GM12891 (cell line): ENCODE results near the gene SPATA3. TPM values are rescaled to one million over a fixed set of nuclear protein-coding genes. Genes with fewer than 3 reads are reported as not detected.
A peak's percentile ranks its signal among the peaks of the same experiment; 100 is the strongest.

Source experiments
- DNase-seq: peaks from one replicate; pipeline ENCODE4 v3.0.0; 2011; ENCODE audit warnings: low spot score; ENCODE audit not compliant: insufficient read length
- FAIRE-seq: peaks from 2 replicates; lab custom pipeline; 2011; peaks lifted over from hg19 to GRCh38; lab: Jason Lieb, UNC
- PAX5 ChIP-seq: IDR thresholded peaks from 2 replicates; pipeline ENCODE4 v1.6.1; 2011; ENCODE audit warnings: low read length, moderate library complexity, mild to moderate bottlenecking; ENCODE audit not compliant: insufficient read depth, severe bottlenecking
- POLR2A ChIP-seq: IDR thresholded peaks from 2 replicates; pipeline ENCODE4 v1.6.1; 2011; ENCODE audit warnings: low read depth, low read length, control low read depth
- POLR2AphosphoS5 ChIP-seq: IDR thresholded peaks from 2 replicates; pipeline ENCODE4 v1.6.1; 2011; ENCODE audit warnings: low read depth, low read length, control low read depth
- POU2F2 ChIP-seq: IDR thresholded peaks from 2 replicates; pipeline ENCODE4 v1.6.1; 2011; ENCODE audit warnings: low read depth, mild to moderate bottlenecking, control low read depth, low read length, moderate library complexity
- SPI1 ChIP-seq: IDR thresholded peaks from 2 replicates; pipeline ENCODE4 v1.6.1; 2011; ENCODE audit warnings: low read depth, low read length, control low read depth
- TAF1 ChIP-seq: IDR thresholded peaks from 2 replicates; pipeline ENCODE4 v1.6.1; 2011; ENCODE audit warnings: low read depth, low read length, control low read depth
- polyA plus RNA-seq: library from polyadenylated mRNA; unstranded; fragments of >200 nt; gene quantifications from one replicate; pipeline ENCODE4 v1.2.1, GENCODE V29; 2012; ENCODE audit warnings: low read depth, missing spikeins, inconsistent platforms; ENCODE audit not compliant: missing spikeins

Gene SPATA3
- polyA plus RNA-seq, result not detected

DNA sequence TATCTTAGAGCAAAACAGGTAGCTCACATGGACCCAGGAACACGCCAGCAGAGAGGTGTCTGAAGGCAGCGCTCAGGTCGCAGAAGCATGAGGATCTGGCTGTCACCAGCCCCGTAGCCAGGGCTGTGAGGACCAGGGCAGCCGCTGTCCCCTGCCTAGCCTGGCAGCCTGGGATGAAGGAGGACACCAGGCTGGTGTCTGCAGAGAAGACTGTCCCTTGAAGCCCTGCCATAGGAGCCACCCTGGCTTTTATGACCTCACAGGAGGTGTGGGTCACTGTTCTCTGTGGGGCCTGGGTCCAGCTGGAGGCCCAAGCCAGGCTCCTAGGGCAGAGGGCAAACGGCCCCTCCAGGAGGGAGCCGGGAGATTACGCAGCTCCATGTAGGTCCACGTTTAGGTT, at the start of gene SPATA3:
Gene SPATA3, plus strand, starts transcription at position 301 of the 400 bp plus-strand sequence. CDS start 113 bp downstream, outside the sequence.
- FAIRE-seq (no peak), DNase-seq (no peak)
- no peak for TF ChIP-seq POLR2AphosphoS5
- no peak for TF ChIP-seq POLR2A
- no peak for TF ChIP-seq POU2F2
- no peak for TF ChIP-seq PAX5
- no peak for TF ChIP-seq SPI1
- TF ChIP-seq TAF1, result no peak

DNA sequence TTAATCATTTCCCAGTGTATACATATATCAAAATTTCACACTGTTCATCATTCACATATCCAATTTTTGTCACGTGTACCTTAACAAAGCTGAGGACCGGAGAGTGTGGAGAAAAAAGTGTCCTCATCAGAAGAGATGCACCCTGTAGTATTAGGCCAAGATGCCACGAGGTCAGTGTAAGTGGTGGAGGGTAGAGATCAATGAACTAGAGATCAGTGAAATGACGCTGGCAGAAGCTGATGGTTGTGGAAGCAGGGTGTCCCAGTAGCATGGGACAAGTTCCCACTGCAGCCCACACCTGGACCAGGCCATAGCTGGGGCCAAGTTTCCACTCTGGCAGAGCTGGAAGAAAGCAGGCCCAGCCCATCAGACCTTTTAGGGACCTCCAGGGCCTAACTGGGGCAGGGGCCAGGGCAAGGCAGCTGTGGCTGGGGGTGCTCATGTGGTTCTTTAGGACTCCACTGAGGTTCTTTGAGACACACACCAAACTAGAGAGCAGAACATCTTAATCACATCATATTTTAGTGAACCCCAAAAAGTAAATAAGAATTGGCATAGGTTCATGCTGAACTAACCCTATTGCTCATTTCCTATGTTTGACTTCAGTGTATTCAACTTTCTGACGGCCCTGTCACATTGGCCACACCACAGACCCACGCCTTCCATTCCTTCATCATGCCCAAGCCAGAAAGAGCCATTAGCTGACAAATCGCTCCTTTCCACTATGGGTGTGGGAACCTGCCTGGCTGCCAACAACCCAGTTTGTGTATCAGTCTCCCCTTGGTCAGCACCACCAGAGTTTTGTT, 49.3 kb upstream of the SPATA3 start:
- FAIRE-seq, result peak; percentile 92
- DNase-seq, result no peak
- TF ChIP-seq POU2F2 (peak; percentile 60), POLR2AphosphoS5 (peak; percentile 82), PAX5 (no peak), SPI1 (no peak), TAF1 (0 out of 2 replicates have a peak, but pooled peaks have one; percentile 29), POLR2A (peak; percentile 37; the same call in 1 of the 2 replicates)

DNA sequence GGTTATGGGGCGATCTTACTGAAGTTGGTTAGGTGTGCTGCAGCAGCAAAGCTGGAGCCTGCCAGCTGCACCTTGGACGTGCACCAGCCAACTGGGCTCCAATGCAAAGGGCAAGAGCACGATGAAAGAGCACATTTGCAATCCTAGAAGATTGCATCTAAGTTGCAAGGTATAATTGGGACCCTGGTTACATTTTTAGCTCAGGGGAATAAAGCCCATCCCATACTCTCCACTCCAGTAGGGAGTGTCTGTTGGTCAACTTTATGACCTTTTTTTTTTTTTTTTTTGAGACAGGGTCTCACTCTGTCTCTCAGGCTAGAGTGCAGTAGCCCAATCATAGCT, 48.7 kb upstream of the SPATA3 start:
- TF ChIP-seq POLR2A (no peak; the same call in 1 of the 2 replicates), SPI1 (no peak), PAX5 (no peak), POU2F2 (no peak), POLR2AphosphoS5 (no peak), TAF1 (no peak)
- FAIRE-seq, result no peak

GRCh38 chr2:230947908-230948365, 48.0 kb upstream of the SPATA3 start:
- TF ChIP-seq PAX5 (no peak), POLR2A (peak; percentile 77), SPI1 (peak; percentile 70), POU2F2 (peak; percentile 5; the same call in 1 of the 2 replicates), TAF1 (peak; percentile 54), POLR2AphosphoS5 (peak; percentile 77; the same call in 1 of the 2 replicates)
- DNase-seq (no peak), FAIRE-seq (peak; percentile 92)

More for the DNA sequence above, 48.7 kb upstream of the SPATA3 start:
- no peak for DNase-seq

GRCh38 chr2:230949966-230950873, 45.7 kb upstream of the SPATA3 start:
- FAIRE-seq (peak; percentile 96), DNase-seq (no peak)
- TF ChIP-seq SPI1 (no peak), POLR2AphosphoS5 (no peak), TAF1 (no peak), POU2F2 (no peak), POLR2A (no peak)

- DNase-seq (no peak), FAIRE-seq (no peak)
- TF ChIP-seq POLR2AphosphoS5 (peak; percentile 71; the same call in 1 of the 2 replicates), TAF1 (0 out of 2 replicates have a peak, but pooled peaks have one; percentile 6), PAX5 (no peak)
These were observed 45.0 kb upstream of the SPATA3 start for GRCh38 chr2:230950874-230951339.

DNA sequence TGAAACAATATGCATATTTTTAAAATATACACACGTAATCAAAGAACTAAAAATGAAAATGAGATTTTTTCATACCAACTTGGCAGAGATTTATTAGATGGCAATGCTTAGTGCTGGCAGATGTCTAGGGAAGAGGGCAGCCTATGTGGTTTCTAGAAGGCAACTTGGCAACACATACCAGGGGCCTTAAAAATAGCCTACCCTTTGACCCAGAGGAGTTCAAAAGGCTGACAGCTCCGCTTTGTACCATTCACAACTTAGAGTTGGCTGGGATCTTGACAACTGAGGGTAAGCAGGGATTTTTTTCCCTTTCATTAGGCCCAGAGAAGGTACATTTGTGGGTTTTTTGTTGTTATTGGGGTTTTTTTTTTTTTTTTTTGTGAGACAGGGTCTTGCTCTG, 44.5 kb upstream of the SPATA3 start:
- TF ChIP-seq TAF1 (no peak), POLR2A (no peak), PAX5 (no peak), POU2F2 (no peak), POLR2AphosphoS5 (no peak), SPI1 (no peak)
- DNase-seq (no peak), FAIRE-seq (no peak)

DNA sequence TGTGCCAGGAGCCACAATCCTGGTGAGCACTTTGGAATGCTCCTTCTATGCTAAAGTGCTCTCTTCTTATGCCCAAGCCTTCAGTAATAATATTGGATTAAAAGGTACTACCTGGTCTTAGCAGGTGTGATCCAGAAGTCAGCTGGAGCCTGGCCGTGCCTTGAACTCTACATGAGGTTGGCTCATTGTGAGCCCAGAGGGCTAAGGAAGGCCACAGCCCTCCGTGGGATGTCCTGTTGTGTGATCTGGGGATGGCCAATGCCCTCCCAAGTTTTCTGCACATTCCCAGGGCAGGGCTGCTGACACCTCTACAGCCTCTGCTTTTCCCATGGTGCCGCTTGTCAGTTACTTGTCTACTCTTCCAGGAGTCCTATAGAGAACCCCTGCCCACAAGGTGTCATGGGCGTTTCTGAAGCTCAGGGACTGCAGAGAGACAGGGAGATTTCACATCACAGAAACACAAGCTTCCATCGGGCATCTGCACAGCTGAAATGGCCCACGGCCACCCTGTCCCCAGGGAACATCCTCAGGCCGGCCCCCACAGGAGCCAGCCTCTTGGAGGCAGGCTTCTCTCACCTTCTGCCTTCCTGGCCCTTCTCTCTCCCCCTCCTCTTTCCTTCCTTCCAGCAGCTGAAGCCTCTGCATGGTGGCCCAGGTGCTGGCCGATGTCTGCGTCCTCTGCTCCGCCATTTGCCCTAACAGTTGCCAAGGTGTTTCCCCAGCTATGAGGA, 43.5 kb upstream of the SPATA3 start:
- peak; percentile 33 for FAIRE-seq
- DNase-seq, result no peak
- TF ChIP-seq TAF1 (no peak), POLR2A (no peak), POLR2AphosphoS5 (0 out of 2 replicates have a peak, but pooled peaks have one; percentile 22), SPI1 (no peak)
